Naive B cell (primary cell): ENCODE data around the gene SNX8. TPM values are rescaled to one million over a fixed set of nuclear protein-coding genes. Genes with fewer than 3 reads are reported as not detected.
"Not testable (repeated sequence)": the region's sequence is repeated elsewhere in the genome, so short reads cannot be mapped to it uniquely, and the experiment has no call there.

ENCODE experiments used
- ATAC-seq, 2 donors: fragments of 150-1000 bp; cut with Tn5 transposase; 2 replicates each; pipeline ENCODE4 v1.10.0; 2021; ENCODE audit warnings: low read depth in 2 of 2, mild to moderate bottlenecking in 2 of 2, moderate library complexity in 2 of 2
- DNase-seq: peaks from one replicate; pipeline ENCODE4 v3.0.0; 2022
- H3K27ac Mint-ChIP-seq, 6 donors: one replicate each; pipeline ENCODE4 v1.8.0; 2020 to 2022; ENCODE audit warnings: mild to moderate bottlenecking in 6 of 6, mixed read lengths in 6 of 6, moderate library complexity in 5 of 6, inconsistent platforms in 2 of 6
- H3K27me3 Mint-ChIP-seq, 3 donors: one replicate each; pipeline ENCODE4 v1.8.0; 2021 to 2022; ENCODE audit warnings: mixed read lengths in 3 of 3, mild to moderate bottlenecking in 1 of 3
- H3K36me3 Mint-ChIP-seq, 2 donors: one replicate each; pipeline ENCODE4 v1.8.0; 2020 to 2022; ENCODE audit warnings: mixed read lengths in 2 of 2, inconsistent platforms in 1 of 2, mild to moderate bottlenecking in 1 of 2
- H3K4me1 Mint-ChIP-seq, 3 donors: one replicate each; pipeline ENCODE4 v1.8.0; 2020 to 2022; ENCODE audit warnings: mixed read lengths in 3 of 3, inconsistent platforms in 1 of 3, mild to moderate bottlenecking in 1 of 3, moderate library complexity in 1 of 3
- H3K4me3 Mint-ChIP-seq, 8 donors: one replicate each; pipeline ENCODE4 v1.8.0; 2020 to 2022; ENCODE audit warnings: mild to moderate bottlenecking in 8 of 8, mixed read lengths in 8 of 8, moderate library complexity in 8 of 8, inconsistent platforms in 2 of 8
- H3K9me3 Mint-ChIP-seq, 7 donors: one replicate each; pipeline ENCODE4 v1.8.0; 2020 to 2022; ENCODE audit warnings: mixed read lengths in 7 of 7, mild to moderate bottlenecking in 5 of 7, inconsistent platforms in 2 of 7, moderate library complexity in 1 of 7
- polyA plus RNA-seq, 6 donors: library from polyadenylated mRNA; unstranded; fragments of 300-500 nt; fragmentation: Illumina TruSeq; gene quantifications; one replicate each; pipeline ENCODE4 v1.2.3, GENCODE V29; 2021; ENCODE audit warnings: low read depth in 6 of 6

SNX8 gene
- polyA plus RNA-seq, 6 donors from 2014 or later = 74.2 to 107 (median 96.2) TPM

- H3K27me3 Mint-ChIP-seq = no peaks in the 10 kb centered on the region
- H3K9me3 Mint-ChIP-seq = no peaks in the 10 kb centered on the region
- H3K4me1 Mint-ChIP-seq = peaks cover 11 to 20% (median 17%) of the 10 kb centered on the region in 3 donors
- no peak overlapping the region for H3K4me3 Mint-ChIP-seq
- ATAC-seq (no peak), DNase-seq (no peak)
- no peak overlapping the region for H3K27ac Mint-ChIP-seq
- H3K36me3 Mint-ChIP-seq = no peaks in the 10 kb centered on the region
Measured at GRCh38 chr7:2350861-2351260, 36.6 kb upstream of the SNX8 start.

DNA sequence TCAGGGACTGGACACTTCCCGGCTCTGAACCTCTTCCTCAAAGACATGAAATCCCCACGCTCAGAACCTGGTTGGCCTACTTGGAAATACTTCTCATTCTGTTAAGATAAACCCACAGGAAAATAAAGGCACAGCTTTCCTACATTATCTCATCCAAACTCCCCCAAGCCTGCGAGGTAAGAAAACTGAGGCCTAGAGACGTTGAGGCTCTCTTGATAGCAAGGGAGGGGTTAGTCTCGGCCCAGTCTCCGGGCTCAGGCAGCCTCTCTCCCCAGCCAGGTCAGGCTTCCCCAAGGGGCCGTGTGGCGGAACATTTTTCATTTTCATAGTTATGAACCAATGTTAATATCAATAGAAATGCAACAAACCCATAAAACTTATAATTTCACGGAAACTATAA is 35.8 kb upstream of the SNX8 start:
- DNase-seq = no peak

GRCh38 chr7:2347351-2348063 is 33.3 kb upstream of the SNX8 start:
- Mint-ChIP-seq H3K27ac (peak overlapping the region in 5 of 6 donors; percentile 56 to 90 (median 77)), H3K4me3 (peak overlapping the region in 3 of 8 donors; percentile 18 to 51 (median 37))
- not testable (repeated sequence) for H3K27me3 Mint-ChIP-seq, H3K9me3 Mint-ChIP-seq, DNase-seq, H3K4me1 Mint-ChIP-seq, H3K36me3 Mint-ChIP-seq
- peak; percentile 27 to 38 for ATAC-seq

More for the DNA sequence above, 35.8 kb upstream of the SNX8 start:
- no peak for ATAC-seq
- H3K27me3 Mint-ChIP-seq = no peaks in the 10 kb centered on the region
- H3K4me1 Mint-ChIP-seq = peaks cover 11 to 18% (median 17%) of the 10 kb centered on the region in 3 donors
- H3K27ac Mint-ChIP-seq = peak overlapping the region in 1 of 6 donors; percentile 3
- no peaks in the 10 kb centered on the region for H3K36me3 Mint-ChIP-seq
- no peaks in the 10 kb centered on the region for H3K9me3 Mint-ChIP-seq
- no peak overlapping the region for H3K4me3 Mint-ChIP-seq

DNA sequence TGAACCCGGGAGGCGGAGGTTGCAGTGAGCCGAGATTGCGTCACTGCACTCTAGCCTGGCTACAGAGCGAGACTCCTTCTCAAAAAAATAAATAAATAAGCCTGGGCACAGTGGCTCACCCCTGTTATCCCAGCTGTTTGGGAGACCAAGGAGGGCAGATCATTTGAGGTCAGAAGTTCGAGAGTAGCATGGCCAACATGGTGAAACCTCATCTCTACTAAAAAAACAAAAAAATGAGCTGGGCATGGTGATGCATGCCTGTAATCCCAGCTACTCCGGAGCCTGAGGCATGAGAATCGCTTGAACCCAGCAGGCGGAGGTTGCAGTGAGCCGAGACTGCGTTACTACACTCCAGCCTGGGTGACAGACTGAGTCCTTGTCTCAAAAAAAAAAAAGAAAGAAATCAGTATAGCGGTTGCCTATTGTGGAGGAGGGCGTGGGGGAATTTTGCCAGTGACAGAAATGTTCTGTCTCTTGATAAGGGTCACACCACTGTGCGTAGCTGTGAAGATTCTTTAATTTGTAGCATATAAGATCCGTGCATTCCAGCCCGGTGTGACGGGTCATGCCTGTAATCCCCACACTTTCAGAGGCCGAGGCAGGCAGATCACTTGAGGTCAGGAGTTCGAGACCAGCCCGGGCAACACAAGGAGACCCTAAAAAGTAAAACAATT is 22.5 kb upstream of the SNX8 start:
- Mint-ChIP-seq H3K4me1 (no peaks in the 10 kb centered on the region), H3K27me3 (no peaks in the 10 kb centered on the region), H3K4me3 (no peak overlapping the region), H3K27ac (peak overlapping the region in 1 of 6 donors; percentile 58), H3K36me3 (no peaks in the 10 kb centered on the region), H3K9me3 (no peaks in the 10 kb centered on the region)
- ATAC-seq (no peak), DNase-seq (no peak)

- H3K36me3 Mint-ChIP-seq, H3K9me3 Mint-ChIP-seq, H3K4me1 Mint-ChIP-seq, ATAC-seq, DNase-seq, H3K27me3 Mint-ChIP-seq: not testable (repeated sequence)
- H3K27ac Mint-ChIP-seq = peak overlapping the region in 1 of 6 donors; percentile 31
- peak overlapping the region in 1 of 8 donors; percentile 60 for H3K4me3 Mint-ChIP-seq
Measured at GRCh38 chr7:2332606-2333231, 18.5 kb upstream of the SNX8 start.

GRCh38 chr7:2331707-2332106 is 17.5 kb upstream of the SNX8 start:
- H3K27me3 Mint-ChIP-seq = no peaks in the 10 kb centered on the region
- H3K27ac Mint-ChIP-seq = no peak overlapping the region
- no peaks in the 10 kb centered on the region for H3K36me3 Mint-ChIP-seq
- H3K4me3 Mint-ChIP-seq = no peak overlapping the region
- H3K4me1 Mint-ChIP-seq = no peaks in the 10 kb centered on the region
- ATAC-seq = no peak
- no peak for DNase-seq
- H3K9me3 Mint-ChIP-seq = no peaks in the 10 kb centered on the region

GRCh38 chr7:2330493-2330892 is 16.3 kb upstream of the SNX8 start:
- Mint-ChIP-seq H3K36me3 (no peaks in the 10 kb centered on the region), H3K4me1 (peaks cover 0 to 2% (median under 1%) of the 10 kb centered on the region in 3 donors), H3K9me3 (no peaks in the 10 kb centered on the region), H3K27ac (peak overlapping the region in 2 of 6 donors; percentile 22 to 42), H3K4me3 (no peak overlapping the region), H3K27me3 (no peaks in the 10 kb centered on the region)
- DNase-seq = no peak
- ATAC-seq = no peak

GRCh38 chr7:2326951-2327350 is 12.7 kb upstream of the SNX8 start:
- peaks cover 5 to 8% (median 6%) of the 10 kb centered on the region in 3 donors for H3K4me1 Mint-ChIP-seq
- no peak overlapping the region for H3K4me3 Mint-ChIP-seq
- no peaks in the 10 kb centered on the region for H3K9me3 Mint-ChIP-seq
- ATAC-seq (no peak), DNase-seq (no peak)
- no peaks in the 10 kb centered on the region for H3K36me3 Mint-ChIP-seq
- H3K27ac Mint-ChIP-seq = no peak overlapping the region
- H3K27me3 Mint-ChIP-seq = no peaks in the 10 kb centered on the region

- Mint-ChIP-seq H3K4me3 (no peak overlapping the region), H3K27me3 (no peaks in the 10 kb centered on the region), H3K36me3 (no peaks in the 10 kb centered on the region), H3K9me3 (no peaks in the 10 kb centered on the region), H3K4me1 (peaks cover 5 to 8% (median 8%) of the 10 kb centered on the region in 3 donors), H3K27ac (peak overlapping the region in 2 of 6 donors; percentile 33 to 52)
- peak in 1 of 2 donors; percentile 30 for ATAC-seq
- DNase-seq = no peak
Measured at GRCh38 chr7:2325162-2325561, 10.9 kb upstream of the SNX8 start.

- DNase-seq (no peak), ATAC-seq (no peak)
- H3K27me3 Mint-ChIP-seq = no peaks in the 10 kb centered on the region
- no peaks in the 10 kb centered on the region for H3K9me3 Mint-ChIP-seq
- no peaks in the 10 kb centered on the region for H3K36me3 Mint-ChIP-seq
- peaks cover 8 to 17% (median 10%) of the 10 kb centered on the region in 3 donors for H3K4me1 Mint-ChIP-seq
- no peak overlapping the region for H3K27ac Mint-ChIP-seq
- no peak overlapping the region for H3K4me3 Mint-ChIP-seq
Measured at GRCh38 chr7:2321020-2321419, 6.8 kb upstream of the SNX8 start.

GRCh38 chr7:2317556-2318293 is 3.5 kb upstream of the SNX8 start:
- DNase-seq (no peak), ATAC-seq (no peak)
- no peaks in the 10 kb centered on the region for H3K27me3 Mint-ChIP-seq
- H3K27ac Mint-ChIP-seq = peak overlapping the region in 3 of 6 donors; percentile 10 to 74 (median 42)
- no peaks in the 10 kb centered on the region for H3K9me3 Mint-ChIP-seq
- peaks cover 8 to 21% (median 10%) of the 10 kb centered on the region in 3 donors for H3K4me1 Mint-ChIP-seq
- no peaks in the 10 kb centered on the region for H3K36me3 Mint-ChIP-seq
- peak overlapping the region in 2 of 8 donors; percentile 1 to 31 for H3K4me3 Mint-ChIP-seq

DNA sequence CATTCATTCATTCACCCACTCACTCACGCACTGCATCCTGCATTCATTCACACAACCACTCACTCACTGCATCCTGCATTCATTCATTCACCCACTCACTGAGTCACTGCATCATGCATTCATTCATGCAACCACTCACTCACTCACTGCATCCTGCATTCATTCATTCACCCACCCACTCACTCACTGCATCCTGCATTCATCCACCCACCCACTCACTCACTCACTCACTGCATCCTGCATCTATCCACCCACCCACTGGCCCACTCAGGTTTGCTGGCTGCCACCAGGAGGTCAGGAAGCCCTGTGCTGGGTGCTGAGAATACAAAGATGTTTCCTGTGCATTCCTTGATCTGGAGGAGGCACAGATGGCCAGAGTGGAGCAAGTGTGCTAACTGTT is 2.3 kb upstream of the SNX8 start:
- no peak overlapping the region for H3K27ac Mint-ChIP-seq
- H3K9me3 Mint-ChIP-seq = no peaks in the 10 kb centered on the region
- ATAC-seq = no peak
- peaks cover 19 to 33% (median 20%) of the 10 kb centered on the region in 3 donors for H3K4me1 Mint-ChIP-seq
- H3K36me3 Mint-ChIP-seq = no peaks in the 10 kb centered on the region
- no peak overlapping the region for H3K4me3 Mint-ChIP-seq
- H3K27me3 Mint-ChIP-seq = no peaks in the 10 kb centered on the region
- no peak for DNase-seq

GRCh38 chr7:2315787-2316186 is 1.5 kb upstream of the SNX8 start:
- Mint-ChIP-seq H3K27me3 (no peaks in the 10 kb centered on the region), H3K9me3 (no peaks in the 10 kb centered on the region), H3K27ac (no peak overlapping the region), H3K4me3 (no peak overlapping the region), H3K4me1 (peaks cover 19 to 40% (median 23%) of the 10 kb centered on the region in 3 donors), H3K36me3 (no peaks in the 10 kb centered on the region)
- ATAC-seq = no peak
- DNase-seq = no peak
